Progenitor cell of endocrine pancreas (in vitro differentiated cells): ENCODE results near the gene PSMB11. TPM values are rescaled to one million over a fixed set of nuclear protein-coding genes. Genes with fewer than 3 reads are reported as not detected.

Experiments used
- DNase-seq: peaks from one replicate; pipeline ENCODE4 v3.0.0; 2021; ENCODE audit warnings: low spot score; ENCODE audit not compliant: unreplicated experiment
- H3K27ac Mint-ChIP-seq: 2 replicates; pipeline ENCODE4 v1.8.0; 2021; ENCODE audit warnings: mild to moderate bottlenecking, moderate library complexity, mixed read lengths
- H3K27me3 Mint-ChIP-seq: 2 replicates; pipeline ENCODE4 v1.8.0; 2021; ENCODE audit warnings: mixed read lengths
- H3K36me3 Mint-ChIP-seq: 2 replicates; pipeline ENCODE4 v1.8.0; 2022; ENCODE audit warnings: mixed read lengths; ENCODE audit not compliant: insufficient read depth
- H3K4me1 Mint-ChIP-seq: 2 replicates; pipeline ENCODE4 v1.8.0; 2021; ENCODE audit warnings: low read depth, mixed read lengths
- H3K4me3 Mint-ChIP-seq: 2 replicates; pipeline ENCODE4 v1.8.0; 2021; ENCODE audit warnings: low read depth, mild to moderate bottlenecking, moderate library complexity, mixed read lengths
- H3K9me3 Mint-ChIP-seq: 2 replicates; pipeline ENCODE4 v1.8.0; 2021; ENCODE audit warnings: low read depth, mixed read lengths
- CTCF ChIP-seq: fragments of 200-600 bp; sonication (generic); IDR thresholded peaks from one replicate; pipeline ENCODE4 v1.5.0; 2021; ENCODE audit warnings: antibody characterized with exemption, mild to moderate bottlenecking; ENCODE audit not compliant: unreplicated experiment
- total RNA-seq: library from RNA; stranded (reverse); gene quantifications from 2 replicates; pipeline ENCODE4 v1.2.1, GENCODE V29; 2021

PSMB11 gene
- total RNA-seq, 1 donor from 2014 or later: not detected

- TF ChIP-seq CTCF: no peak
- peaks cover 25% of the 10 kb centered on the region for H3K4me1 Mint-ChIP-seq
- peak overlapping the region; percentile 72 for H3K27ac Mint-ChIP-seq
Measured at GRCh38 chr14:23024612-23025075, 17.4 kb upstream of the PSMB11 start.

GRCh38 chr14:23025151-23025814 lies 16.7 kb upstream of the PSMB11 start:
- Mint-ChIP-seq H3K4me3 (peak overlapping the region; percentile 55), H3K9me3 (no peaks in the 10 kb centered on the region), H3K27me3 (no peaks in the 10 kb centered on the region), H3K36me3 (peaks cover 23% of the 10 kb centered on the region), H3K4me1 (peaks cover 25% of the 10 kb centered on the region), H3K27ac (peak overlapping the region; percentile 72)
- no peak for DNase-seq
- no peak for TF ChIP-seq CTCF

More at GRCh38 chr14:23024612-23025075, 17.4 kb upstream of the PSMB11 start:
- no peaks in the 10 kb centered on the region for H3K9me3 Mint-ChIP-seq
- peak overlapping the region; percentile 55 for H3K4me3 Mint-ChIP-seq
- H3K27me3 Mint-ChIP-seq: no peaks in the 10 kb centered on the region
- H3K36me3 Mint-ChIP-seq: peaks cover 23% of the 10 kb centered on the region
- no peak for DNase-seq

- H3K36me3 Mint-ChIP-seq: peaks cover 35% of the 10 kb centered on the region
- DNase-seq: no peak
- H3K4me3 Mint-ChIP-seq: no peak overlapping the region
Measured at GRCh38 chr14:23028799-23029198, 13.2 kb upstream of the PSMB11 start.

GRCh38 chr14:23030936-23031335 lies 11.1 kb upstream of the PSMB11 start:
- DNase-seq: no peak
- Mint-ChIP-seq H3K36me3 (peaks cover 26% of the 10 kb centered on the region), H3K4me3 (no peak overlapping the region), H3K4me1 (peaks cover 11% of the 10 kb centered on the region), H3K9me3 (no peaks in the 10 kb centered on the region), H3K27me3 (no peaks in the 10 kb centered on the region), H3K27ac (no peak overlapping the region)
- no peak for TF ChIP-seq CTCF

More at GRCh38 chr14:23028799-23029198, 13.2 kb upstream of the PSMB11 start:
- no peak for TF ChIP-seq CTCF
- Mint-ChIP-seq H3K4me1 (peaks cover 26% of the 10 kb centered on the region), H3K27ac (peak overlapping the region; percentile 6), H3K27me3 (no peaks in the 10 kb centered on the region), H3K9me3 (no peaks in the 10 kb centered on the region)

- Mint-ChIP-seq H3K27ac (peak overlapping the region; percentile 29), H3K4me1 (peaks cover 11% of the 10 kb centered on the region)
Measured at GRCh38 chr14:23033251-23033727, 8.7 kb upstream of the PSMB11 start.

More at GRCh38 chr14:23033251-23033727, 8.7 kb upstream of the PSMB11 start:
- peaks cover 19% of the 10 kb centered on the region for H3K36me3 Mint-ChIP-seq
- H3K27me3 Mint-ChIP-seq: no peaks in the 10 kb centered on the region
- H3K9me3 Mint-ChIP-seq: no peaks in the 10 kb centered on the region
- TF ChIP-seq CTCF: no peak
- DNase-seq: no peak
- peak overlapping the region; percentile 80 for H3K4me3 Mint-ChIP-seq
